ENCODE results near the gene BIRC5. TPM values are rescaled to one million over a fixed set of nuclear protein-coding genes. Genes with fewer than 3 reads are reported as not detected.

The BIRC5 gene
- total RNA-seq, 1 donor from 2014 or later: 5.8 TPM

DNA sequence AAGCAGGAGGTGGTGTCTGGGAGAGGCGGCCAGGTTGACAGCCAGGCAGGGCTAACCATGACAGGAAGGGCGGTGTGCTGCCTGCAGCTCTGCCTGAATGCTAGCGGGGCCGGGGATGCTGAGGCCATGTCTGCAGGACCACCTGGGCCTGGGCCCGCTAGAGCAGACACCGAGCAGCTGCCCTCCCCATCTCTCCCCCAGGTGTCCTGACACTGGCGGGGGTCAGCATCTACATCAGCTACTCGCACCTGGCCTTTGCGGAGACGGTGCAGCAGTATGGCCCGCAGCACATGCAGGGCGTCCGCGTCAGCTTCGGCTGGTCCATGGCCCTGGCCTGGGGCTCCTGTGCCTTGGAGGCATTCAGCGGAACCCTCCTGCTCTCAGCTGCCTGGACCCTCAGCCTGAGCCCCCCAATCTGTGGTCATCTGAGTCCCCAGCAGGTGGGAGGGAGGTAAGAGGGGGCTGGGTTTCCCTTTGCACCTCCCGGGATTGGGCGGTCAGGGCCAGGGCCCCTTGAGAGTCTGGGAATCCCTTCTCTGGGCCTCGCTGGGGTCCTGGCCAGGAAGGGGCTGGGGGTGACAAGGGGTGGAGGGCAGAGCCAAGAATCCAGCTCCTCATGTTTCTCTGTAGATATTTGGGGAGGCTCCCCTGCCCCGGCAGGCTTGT is 24.9 kb downstream of the BIRC5 start:
- no peak for TF ChIP-seq CTCF (IDR thresholded peaks at IDR 0.05; ENCODE audit: insufficient read depth, low read depth, low read length)
- Histone ChIP-seq H3K4me2 (ENCODE audit: low read length) (no peak overlapping the region), H3K79me2 (ENCODE audit: insufficient read depth, low read length) (no peaks in the 10 kb centered on the region), H3K27ac (ENCODE audit: low read depth, low read length) (no peak overlapping the region), H3K4me3 (ENCODE audit: insufficient read depth, low read depth, low read length) (no peak overlapping the region), H3K9me3 (ENCODE audit: insufficient read depth, low read depth, low read length) (no peaks in the 10 kb centered on the region), H4K20me1 (ENCODE audit: insufficient read depth, low read length) (no peaks in the 10 kb centered on the region), H3K27me3 (ENCODE audit: insufficient read depth, low read length) (no peaks in the 10 kb centered on the region), H3K9ac (ENCODE audit: low read length) (no peak overlapping the region), H2AFZ (ENCODE audit: low read depth, low read length) (no peak overlapping the region), H3K4me1 (ENCODE audit: insufficient read depth, low read length) (no peaks in the 10 kb centered on the region), H3K36me3 (ENCODE audit: insufficient read depth, low read length) (no peaks in the 10 kb centered on the region)
- no peak for DNase-seq (ENCODE audit: low read depth)
- Mint-ChIP-seq H3K4me1 (ENCODE audit: low read depth, unreplicated experiment) (peaks cover 4% of the 10 kb centered on the region), H3K27ac (ENCODE audit: unreplicated experiment) (no peak overlapping the region), H3K27me3 (ENCODE audit: low read depth, unreplicated experiment) (peaks cover 14% of the 10 kb centered on the region), H3K4me3 (ENCODE audit: unreplicated experiment) (no peak overlapping the region), H3K36me3 (ENCODE audit: low read depth, unreplicated experiment) (peaks cover 2% of the 10 kb centered on the region), H3K9me3 (ENCODE audit: unreplicated experiment) (no peaks in the 10 kb centered on the region)
- no peak for FAIRE-seq

DNA sequence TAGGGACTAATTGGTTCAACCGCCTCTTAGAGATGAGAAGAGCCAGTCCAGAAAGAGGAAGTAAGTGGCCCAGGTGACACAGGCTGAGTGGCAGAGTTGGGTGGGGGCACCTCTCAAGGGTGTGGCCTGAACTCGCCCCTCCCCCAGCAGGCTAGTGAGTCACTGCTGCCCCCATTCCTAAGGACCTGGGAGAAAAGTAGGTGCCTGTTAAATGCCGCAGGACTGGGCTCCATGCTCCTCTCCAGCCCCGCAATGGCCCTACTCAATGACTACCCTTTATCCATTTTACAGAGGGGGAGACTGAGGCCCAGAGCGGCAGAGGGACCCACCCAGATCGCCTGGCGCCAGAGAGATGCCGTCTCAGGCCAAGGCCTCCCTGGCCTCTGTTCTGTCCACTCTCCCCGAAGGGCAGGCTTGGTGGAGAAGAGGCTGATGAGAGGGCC is 25.5 kb downstream of the BIRC5 start:
- no peak for FAIRE-seq
- no peak for DNase-seq (ENCODE audit: low read depth)

More for the DNA sequence above, 25.5 kb downstream of the BIRC5 start:
- Mint-ChIP-seq H3K9me3 (ENCODE audit: unreplicated experiment) (no peaks in the 10 kb centered on the region), H3K27me3 (ENCODE audit: low read depth, unreplicated experiment) (peaks cover 11% of the 10 kb centered on the region), H3K27ac (ENCODE audit: unreplicated experiment) (no peak overlapping the region), H3K36me3 (ENCODE audit: low read depth, unreplicated experiment) (peaks cover 2% of the 10 kb centered on the region), H3K4me1 (ENCODE audit: low read depth, unreplicated experiment) (peaks cover 4% of the 10 kb centered on the region), H3K4me3 (ENCODE audit: unreplicated experiment) (no peak overlapping the region)
- no peaks in the 10 kb centered on the region for H3K9me3 ChIP-seq (ENCODE audit: insufficient read depth, low read depth, low read length)
- H3K36me3 ChIP-seq (ENCODE audit: insufficient read depth, low read length): no peaks in the 10 kb centered on the region
- no peaks in the 10 kb centered on the region for H3K79me2 ChIP-seq (ENCODE audit: insufficient read depth, low read length)
- no peaks in the 10 kb centered on the region for H3K27me3 ChIP-seq (ENCODE audit: insufficient read depth, low read length)
- H3K4me2 ChIP-seq (ENCODE audit: low read length): no peak overlapping the region
- no peak overlapping the region for H3K27ac ChIP-seq (ENCODE audit: low read depth, low read length)
- H3K9ac ChIP-seq (ENCODE audit: low read length): no peak overlapping the region
- no peaks in the 10 kb centered on the region for H4K20me1 ChIP-seq (ENCODE audit: insufficient read depth, low read length)
- H3K4me1 ChIP-seq (ENCODE audit: insufficient read depth, low read length): no peaks in the 10 kb centered on the region
- H2AFZ ChIP-seq (ENCODE audit: low read depth, low read length): no peak overlapping the region
- H3K4me3 ChIP-seq (ENCODE audit: insufficient read depth, low read depth, low read length): no peak overlapping the region
- TF ChIP-seq EZH2 (IDR thresholded peaks at IDR 0.05; ENCODE audit: insufficient read depth, low read length): no peak
- TF ChIP-seq CTCF (IDR thresholded peaks at IDR 0.05; ENCODE audit: insufficient read depth, low read depth, low read length): no peak

All from astrocyte (in vitro differentiated cells and primary cell).